Measurements from ENCODE around the gene ABCB8.
"Not testable (repeated sequence)": the region's sequence is repeated elsewhere in the genome, so short reads cannot be mapped to it uniquely, and the experiment has no call there.

Gene ABCB8

DNA sequence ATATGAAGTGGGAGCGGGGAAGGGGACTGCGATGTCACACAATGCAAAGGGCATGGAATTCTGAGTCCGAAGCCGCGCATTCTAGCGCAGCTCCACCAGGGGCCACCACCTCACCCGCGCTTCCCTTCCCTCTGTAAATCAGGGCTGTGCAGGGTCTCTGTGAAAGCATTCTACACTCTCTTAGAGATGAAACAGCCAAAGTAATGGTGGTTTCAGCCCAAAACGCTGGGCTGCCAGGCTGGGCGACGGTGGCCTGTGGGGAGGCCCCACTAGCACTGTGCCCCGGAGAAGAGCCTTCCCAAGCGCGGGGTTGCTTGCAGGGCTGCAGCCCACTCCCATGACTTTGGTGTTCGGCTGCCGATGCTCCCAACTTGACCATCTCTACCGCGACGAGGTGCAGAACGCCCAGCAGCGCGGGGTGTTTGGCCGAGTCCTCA is 15.3 kb upstream of the ABCB8 start:
- H3K4me3 ChIP-seq (ENCODE audit: low read depth, low read length) = peak overlapping the region; percentile 44
- no peak for DNase-seq (ENCODE audit: low read depth)

DNA sequence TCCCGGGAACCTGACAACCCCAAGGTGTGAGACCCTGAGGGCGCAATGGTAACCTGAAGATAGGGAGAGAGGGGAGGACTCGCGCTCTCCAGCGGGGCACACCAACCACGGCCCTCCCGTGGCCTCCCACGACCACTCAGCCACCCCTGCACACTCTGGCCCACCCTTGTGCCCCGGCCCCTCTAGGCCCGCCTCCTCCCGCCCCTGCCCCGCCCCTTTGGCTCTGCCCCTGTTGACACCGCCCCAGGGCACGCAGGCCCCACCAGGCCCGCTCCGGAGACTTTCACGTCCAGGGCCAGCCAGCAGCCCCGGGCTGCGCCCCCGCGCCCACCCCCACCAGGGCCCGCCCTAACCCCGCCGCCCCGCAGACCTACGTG is 14.9 kb upstream of the ABCB8 start:
- DNase-seq (ENCODE audit: low read depth) = no peak
- H3K4me3 ChIP-seq (ENCODE audit: low read depth, low read length) = peak overlapping the region; percentile 44

DNA sequence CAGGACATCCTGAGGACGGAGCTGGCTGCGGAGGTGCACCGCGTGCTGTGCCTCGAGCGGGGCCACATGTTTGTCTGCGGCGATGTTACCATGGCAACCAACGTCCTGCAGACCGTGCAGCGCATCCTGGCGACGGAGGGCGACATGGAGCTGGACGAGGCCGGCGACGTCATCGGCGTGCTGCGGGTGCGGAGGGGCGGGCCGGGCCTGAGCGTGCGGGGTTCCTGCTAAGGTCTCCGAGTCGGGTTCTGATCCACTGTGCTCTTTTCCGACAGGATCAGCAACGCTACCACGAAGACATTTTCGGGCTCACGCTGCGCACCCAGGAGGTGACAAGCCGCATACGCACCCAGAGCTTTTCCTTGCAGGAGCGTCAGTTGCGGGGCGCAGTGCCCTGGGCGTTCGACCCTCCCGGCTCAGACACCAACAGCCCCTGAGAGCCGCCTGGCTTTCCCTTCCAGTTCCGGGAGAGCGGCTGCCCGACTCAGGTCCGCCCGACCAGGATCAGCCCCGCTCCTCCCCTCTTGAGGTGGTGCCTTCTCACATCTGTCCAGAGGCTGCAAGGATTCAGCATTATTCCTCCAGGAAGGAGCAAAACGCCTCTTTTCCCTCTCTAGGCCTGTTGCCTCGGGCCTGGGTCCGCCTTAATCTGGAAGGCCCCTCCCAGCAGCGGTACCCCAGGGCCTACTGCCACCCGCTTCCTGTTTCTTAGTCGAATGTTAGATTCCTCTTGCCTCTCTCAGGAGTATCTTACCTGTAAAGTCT is 14.3 kb upstream of the ABCB8 start:
- peak overlapping the region; percentile 44 for H3K4me3 ChIP-seq (ENCODE audit: low read depth, low read length)
- no peak for DNase-seq (ENCODE audit: low read depth)

DNA sequence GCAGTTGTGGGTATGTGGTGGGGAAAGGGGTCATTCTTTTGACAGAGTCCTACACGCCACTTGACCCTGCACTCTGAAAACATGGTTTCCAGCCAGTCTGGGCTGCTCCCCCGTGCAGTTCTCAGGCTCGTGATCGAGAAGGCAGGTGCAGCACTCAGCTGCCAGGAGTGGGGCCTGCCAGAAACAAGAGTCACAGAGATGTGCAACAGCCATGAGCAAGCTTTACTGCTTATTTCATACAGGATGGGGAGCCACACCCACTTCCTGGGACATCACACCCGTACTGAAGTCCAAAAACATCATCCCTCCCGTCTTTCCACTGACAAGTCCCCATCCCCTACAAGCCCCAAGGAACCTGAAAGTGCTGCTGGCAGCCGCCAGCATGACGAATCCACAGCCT is 13.3 kb upstream of the ABCB8 start:
- no peak for DNase-seq (ENCODE audit: low read depth)
- H3K4me3 ChIP-seq (ENCODE audit: low read depth, low read length) = no peak overlapping the region

DNA sequence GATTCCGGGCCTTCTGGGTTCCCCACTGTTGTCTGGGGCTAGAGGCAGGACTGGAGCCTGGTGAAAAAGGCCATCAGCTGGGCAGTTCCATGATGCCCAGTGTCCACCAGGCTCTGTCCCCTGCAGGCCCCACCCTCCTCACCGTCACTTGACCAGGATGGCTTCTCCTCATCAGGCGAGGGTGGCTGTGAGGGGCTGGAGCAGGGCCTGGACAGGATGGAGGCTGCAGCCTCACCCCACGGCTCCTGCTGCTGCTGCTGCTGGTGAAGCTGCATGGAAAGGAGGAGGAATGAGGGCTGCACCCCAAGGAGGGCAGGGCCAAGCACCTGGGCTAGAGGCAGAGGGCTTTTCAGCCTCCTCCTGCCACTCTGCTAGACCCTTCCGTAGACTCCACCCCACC is 12.3 kb upstream of the ABCB8 start:
- DNase-seq (ENCODE audit: low read depth) = no peak
- H3K4me3 ChIP-seq (ENCODE audit: low read depth, low read length) = no peak overlapping the region

DNA sequence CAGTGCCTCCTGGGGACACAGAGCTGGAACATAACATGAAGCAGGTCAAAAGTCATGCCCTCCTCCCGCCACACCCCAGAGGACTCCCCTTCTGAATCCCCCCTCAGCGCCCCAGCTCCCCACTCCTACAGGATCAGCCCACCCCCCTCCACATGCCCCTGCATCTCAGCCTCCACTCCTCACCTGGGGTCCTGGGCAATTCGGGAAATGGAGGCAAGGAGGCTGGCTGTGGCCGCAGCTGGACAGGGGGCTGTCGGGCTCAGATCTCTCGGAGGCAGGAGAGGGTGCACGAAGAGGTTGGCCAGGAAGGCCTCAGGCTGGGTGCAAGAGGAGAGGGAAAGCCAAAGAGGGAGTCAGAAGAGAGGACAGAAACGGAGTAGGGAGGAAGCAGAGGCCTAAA is 11.7 kb upstream of the ABCB8 start:
- DNase-seq (ENCODE audit: low read depth) = no peak
- H3K4me3 ChIP-seq (ENCODE audit: low read depth, low read length) = no peak overlapping the region

DNA sequence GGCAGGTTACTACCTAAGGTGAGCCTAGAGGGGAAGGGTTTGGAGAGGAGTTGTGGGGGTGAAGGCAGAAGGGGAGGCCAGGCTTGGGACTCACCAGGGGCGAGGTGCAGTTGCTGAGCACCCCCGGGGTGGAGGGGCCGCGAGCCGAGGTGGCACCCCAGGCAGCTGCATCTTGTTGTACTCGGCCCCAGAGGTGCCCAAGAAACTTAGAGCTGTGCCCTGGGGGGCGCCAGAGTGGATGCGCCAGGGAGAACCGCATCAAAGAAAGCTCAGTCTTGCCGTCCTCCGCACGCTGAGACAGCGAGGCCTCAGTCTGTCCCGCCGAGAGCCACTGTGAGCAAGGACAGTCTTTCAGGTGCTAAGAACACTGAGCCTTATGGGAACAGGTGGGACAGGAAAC is 11.3 kb upstream of the ABCB8 start:
- DNase-seq (ENCODE audit: low read depth) = no peak

DNA sequence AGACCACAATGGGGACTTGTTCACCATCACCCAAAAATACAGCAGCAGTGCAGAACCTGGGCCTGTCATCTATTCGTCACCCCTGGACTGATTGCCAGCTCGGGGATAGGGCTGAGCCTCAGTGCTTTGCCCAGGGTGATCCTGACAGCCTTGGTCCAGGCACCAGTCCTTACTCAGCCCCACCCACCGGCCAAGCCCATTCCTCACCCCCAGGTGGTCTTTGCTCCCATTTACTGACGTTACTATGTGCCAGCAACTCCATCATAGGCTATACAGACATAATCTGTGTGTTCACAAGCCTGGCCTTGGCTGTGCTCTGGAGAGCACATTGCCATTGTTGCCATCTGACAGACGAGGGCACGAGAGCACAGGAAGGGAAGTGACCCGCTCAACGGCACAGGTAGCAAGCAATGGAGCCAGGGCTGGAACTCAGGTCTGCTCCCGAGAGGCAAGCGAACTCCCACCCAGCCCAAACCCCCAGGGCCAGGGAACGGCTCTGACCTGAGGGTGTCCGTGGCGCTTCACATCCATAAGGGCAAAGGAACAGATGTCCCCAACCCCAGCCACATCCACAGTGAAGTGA is 10.8 kb upstream of the ABCB8 start:
- no peak for DNase-seq (ENCODE audit: low read depth)
- peak overlapping the region; percentile 53 for H3K4me3 ChIP-seq (ENCODE audit: low read depth, low read length)

More for the DNA sequence above, 11.3 kb upstream of the ABCB8 start:
- H3K4me3 ChIP-seq (ENCODE audit: low read depth, low read length) = no peak overlapping the region

DNA sequence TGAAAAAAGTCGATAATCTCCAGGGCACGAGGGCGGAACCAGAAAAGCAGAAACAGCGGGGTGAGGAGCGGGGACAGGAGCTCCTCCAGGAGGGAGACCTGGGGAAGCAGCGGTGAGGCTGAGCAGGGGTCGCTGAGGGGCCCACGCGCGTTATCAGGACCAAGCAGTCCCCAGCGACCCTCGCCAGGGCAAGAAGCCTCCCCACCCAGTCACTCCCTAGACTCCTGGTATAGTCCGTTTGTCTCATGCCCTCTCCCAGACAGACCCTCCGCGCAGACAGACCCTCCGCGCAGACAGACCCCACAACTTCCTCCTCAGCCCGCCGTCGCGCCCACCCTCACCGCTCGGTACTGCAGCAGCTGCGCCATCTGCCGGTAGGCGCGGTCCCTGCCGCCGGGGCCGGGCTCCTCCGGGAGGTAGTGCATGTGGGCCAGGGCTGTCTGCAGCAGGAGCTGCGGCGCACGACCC is 10.3 kb upstream of the ABCB8 start:
- H3K4me3 ChIP-seq (ENCODE audit: low read depth, low read length) = peak overlapping the region; percentile 53
- no peak for DNase-seq (ENCODE audit: low read depth)

DNA sequence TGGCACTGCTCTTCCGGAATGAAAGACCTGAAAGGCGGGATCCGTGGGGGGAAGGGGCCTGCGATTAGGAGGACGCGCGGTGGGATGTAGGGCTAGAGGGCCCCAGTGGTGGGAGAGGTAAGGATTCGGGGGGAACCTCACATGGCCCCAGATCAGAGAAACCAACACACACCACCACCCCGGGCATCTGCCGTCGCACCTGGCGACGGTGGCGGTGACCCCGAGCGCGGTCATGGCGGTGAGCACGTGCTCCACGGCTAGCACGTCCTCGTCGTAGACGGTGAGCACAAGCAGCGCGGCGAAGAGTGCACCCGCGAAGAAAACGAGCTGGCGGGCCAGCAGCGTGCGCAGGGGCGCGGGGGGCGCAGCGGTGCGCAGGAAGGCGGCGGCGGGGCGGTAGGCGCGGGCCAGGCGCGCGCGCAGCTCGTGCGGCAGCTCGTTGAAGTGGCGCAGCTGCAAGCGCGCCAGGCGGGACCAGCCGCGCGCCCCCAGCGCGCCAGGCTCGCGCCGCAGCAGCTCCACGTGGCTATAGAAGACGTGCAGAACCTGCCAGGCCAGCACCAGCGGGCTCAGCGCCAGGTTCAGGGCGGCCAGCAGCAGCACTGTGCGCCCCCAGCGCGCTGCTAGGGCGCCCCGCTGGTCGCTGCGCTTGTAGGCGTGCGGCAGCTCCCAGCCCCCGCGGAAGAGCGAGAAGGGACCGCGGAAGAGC is 9.7 kb upstream of the ABCB8 start:
- DNase-seq (ENCODE audit: low read depth) = peak; percentile 25
- peak overlapping the region; percentile 53 for H3K4me3 ChIP-seq (ENCODE audit: low read depth, low read length)

DNA sequence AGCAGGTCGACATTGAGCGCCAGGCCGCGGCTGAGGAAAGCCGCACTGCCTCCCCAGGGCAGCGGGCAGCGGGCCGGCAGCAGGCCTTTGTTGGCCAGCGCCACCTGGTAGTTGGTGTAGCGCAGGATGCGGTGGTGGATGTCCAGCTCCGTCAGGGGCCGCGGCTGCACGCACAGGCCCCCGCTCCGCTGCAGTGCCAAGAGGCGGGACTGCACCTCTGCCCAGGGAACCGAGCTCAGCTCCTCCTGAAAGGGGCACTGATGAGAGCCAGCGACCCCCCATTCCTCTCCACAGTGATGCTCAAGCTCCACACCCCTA is 9.2 kb upstream of the ABCB8 start:
- peak overlapping the region; percentile 24 for H3K4me3 ChIP-seq (ENCODE audit: low read depth, low read length)
- no peak for DNase-seq (ENCODE audit: low read depth)

DNA sequence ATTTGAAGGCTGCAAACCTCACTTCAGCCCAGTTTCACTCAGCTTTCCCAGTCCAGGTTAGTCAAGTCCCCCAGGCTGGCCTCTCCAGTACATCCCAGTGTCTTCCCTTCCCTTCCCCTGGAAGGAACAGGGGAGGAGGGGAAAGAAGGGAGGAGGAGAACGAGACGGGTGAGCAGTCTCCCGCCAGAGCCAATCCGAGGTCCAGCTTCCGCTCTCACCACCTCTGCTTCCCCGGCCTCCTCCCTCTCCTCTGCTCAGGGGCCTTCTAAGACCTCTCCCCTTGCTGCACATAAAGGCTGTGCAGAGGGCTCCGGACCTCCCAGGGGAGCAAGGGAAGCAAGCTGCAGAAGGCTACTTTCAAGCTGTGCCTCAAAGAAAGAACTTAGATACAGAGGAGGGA is 8.0 kb upstream of the ABCB8 start:
- no peak overlapping the region for H3K4me3 ChIP-seq (ENCODE audit: low read depth, low read length)
- DNase-seq (ENCODE audit: low read depth) = no peak

DNA sequence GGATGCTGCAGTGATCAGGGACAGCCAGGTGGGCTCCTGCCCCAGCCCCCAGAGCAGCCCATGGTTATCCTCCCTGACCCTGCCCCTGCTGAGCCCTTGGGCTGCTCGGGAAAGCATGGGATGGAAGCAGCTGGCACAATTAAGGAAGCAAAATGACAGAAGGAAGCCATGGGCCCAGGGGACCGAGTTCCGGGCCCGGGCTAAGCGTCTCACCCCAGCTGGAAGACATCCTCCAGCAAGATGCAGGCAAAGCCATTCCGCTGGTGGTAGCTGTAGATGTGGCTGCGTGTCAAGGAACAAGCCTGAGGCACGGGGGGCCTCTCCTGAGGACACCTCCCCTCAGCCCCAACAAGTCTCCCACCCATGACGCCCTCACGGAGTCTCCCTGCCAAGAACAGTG is 5.0 kb upstream of the ABCB8 start:
- no peak for DNase-seq (ENCODE audit: low read depth)
- H3K4me3 ChIP-seq (ENCODE audit: low read depth, low read length) = no peak overlapping the region

DNA sequence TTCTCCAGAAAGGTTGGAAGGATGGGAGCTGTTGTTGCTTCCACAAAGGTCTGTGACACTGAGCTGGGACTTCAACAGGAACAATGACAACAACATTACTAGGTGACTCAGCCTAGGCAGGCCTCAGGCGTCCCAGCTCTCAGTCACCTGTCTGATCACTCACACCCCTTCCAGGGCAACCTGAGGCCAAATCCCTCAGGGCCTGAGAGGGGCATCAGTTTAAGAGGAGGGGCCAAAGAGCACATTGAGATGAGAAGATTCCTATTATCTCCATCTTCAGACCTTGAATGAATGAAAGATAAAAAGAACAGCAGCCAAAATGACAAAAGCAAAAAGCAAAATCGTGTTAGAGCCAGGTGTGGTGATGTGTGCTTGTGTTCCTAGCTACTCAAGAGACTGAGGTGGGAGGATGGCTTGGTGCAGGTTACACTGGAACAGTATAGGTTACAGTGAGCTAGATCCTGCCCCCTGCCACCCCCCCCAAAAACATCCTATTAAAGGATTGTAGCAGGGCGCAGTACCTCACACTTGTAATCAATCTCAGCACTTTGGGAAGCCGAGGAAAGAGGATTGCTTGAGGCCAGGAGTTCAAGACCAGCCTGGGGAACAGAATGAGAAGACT is 3.7 kb upstream of the ABCB8 start, which contains the start of gene ATG9B:
TSS of gene ATG9B (minus strand) at position 60 of the 622 bp plus-strand sequence. CDS start 71 bp downstream, outside the sequence.
- no peak for DNase-seq (ENCODE audit: low read depth)
- H3K4me3 ChIP-seq (ENCODE audit: low read depth, low read length) = no peak within 1 kb of the TSS

DNA sequence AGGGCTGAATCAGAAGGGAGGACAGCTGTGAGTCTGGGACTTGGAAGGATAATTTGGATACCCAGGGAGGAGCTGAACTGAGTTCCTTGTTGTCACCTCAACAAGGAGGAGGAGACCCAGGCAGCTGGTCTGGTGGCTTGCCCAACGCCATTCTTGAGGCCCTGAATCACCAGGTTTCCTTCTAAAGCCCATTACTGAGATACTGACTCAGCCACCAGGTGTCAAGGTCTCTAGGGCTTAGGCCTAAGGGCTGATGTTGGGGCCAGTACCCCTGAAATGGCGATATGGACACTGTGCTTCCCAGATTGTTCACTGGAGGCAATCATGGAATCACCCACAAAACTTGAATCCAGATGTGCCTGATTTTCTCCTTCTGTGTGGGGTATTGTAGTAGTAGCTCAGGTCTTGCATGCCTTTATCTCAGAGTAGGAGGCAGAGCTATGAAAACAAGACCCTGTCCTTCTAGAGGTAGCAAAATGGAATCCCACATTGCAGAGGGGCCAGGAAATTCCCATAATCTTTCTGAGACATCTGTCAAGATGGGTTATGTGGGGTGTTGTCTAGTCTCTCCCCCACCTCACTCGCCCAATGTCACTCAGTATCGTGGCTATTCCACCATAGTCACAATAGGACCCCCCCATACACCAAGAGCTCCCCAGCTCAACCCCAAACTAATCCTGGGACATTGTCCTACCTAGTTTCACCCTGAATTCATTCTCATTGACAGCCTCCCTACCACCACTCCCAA is 2.2 kb upstream of the ABCB8 start:
- no peak for DNase-seq (ENCODE audit: low read depth)
- H3K4me3 ChIP-seq (ENCODE audit: low read depth, low read length) = no peak overlapping the region

DNA sequence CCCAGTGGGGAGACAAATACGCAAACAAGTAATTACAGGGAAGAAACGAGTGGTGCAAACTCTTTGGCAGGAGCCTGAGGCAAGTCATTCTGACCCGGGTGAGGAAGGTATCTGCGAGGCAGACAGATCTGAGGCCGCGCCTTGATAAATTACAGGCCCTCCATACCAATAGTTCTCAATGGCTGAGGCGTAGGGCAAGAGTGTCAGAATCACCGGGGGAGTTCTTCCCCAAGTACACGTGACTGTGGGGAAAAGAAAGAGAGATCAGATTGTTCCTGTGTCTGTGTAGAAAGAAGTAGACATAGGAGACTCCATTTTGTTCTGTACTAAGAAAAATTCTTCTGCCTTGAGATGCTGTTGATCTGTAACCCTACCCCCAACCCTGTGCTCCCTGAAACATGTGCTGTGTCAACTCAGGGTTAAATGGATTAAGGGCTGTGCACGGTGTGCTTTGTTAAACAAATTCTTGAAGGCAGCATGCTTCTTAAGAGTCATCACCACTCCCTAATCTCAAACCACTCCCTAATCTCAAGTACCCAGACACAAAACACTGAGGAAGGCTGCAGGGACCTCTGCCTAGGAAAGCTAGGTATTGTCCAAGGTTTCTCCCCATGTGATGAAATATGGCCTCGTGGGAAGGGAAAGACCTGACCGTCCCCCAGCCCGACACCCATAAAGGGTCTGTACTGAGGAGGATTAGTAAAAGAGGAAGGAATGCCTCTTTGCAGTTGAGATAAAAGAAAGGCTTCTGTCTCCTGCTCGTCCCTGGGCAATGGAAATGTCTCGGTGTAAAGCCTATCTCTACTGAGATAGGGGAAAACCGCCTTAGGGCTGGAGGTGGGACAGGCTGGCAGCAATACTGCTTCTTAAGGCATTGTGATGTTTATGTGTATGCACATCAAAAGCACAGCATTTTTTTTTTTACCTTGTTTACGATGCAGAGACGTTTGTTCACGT is 1.2 kb upstream of the ABCB8 start:
- H3K4me3 ChIP-seq (ENCODE audit: low read depth, low read length); DNase-seq (ENCODE audit: low read depth): not testable (repeated sequence)

DNA sequence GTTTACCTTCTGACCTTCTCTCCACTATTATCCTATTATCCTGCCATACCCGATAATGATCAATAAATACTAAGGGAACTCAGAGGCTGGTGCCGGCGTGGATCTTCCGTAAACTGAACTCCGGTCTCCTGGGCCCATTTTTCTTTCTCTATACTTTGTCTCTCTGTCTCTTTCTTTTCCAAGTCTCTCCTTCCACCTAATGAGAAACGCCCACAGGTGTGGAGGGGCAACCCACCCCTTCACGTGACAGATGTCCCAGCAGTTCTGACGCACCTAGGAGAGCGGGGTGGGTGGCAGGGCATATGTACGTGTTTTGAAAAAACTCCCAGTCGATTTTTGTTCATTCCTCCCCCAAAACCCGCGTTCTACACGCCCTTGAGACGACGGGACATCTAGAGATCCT is 521 bp upstream of the ABCB8 start:
- peak overlapping the region; percentile 71 for H3K4me3 ChIP-seq (ENCODE audit: low read depth, low read length)
- not testable (repeated sequence) for DNase-seq (ENCODE audit: low read depth)

DNA sequence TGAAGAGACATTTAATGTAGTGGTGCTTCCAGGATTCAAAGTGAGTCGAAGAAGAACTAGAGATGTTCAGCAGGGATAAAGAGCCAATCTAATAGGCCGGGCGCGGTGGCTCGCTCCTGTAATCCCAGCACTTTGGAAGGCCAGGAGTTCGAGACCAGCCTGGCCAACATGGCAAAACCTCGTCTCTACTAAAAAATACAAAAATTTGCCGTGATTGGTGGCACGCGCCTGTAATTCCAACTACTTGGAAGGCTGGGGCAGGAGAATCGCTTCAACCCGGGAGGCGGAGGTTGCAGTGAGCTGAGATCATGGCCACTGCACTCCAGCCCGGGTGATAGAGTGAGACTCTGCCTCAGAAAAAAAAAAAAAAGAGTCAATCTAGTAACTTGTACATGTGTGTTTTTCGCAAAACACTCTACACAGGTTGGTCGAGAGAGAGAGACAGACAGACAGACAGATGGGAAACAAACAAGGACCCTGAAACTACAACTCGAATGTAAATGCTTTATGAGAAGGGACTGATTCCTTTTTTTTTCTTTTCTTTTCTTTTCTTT is 775 bp downstream of the ABCB8 start:
- DNase-seq (ENCODE audit: low read depth) = no peak
- peak overlapping the region; percentile 71 for H3K4me3 ChIP-seq (ENCODE audit: low read depth, low read length)
